HL-60 (cell line): ENCODE measurements around the gene DOC2A.

ENCODE experiments used
- DNase-seq, 2 experiments: peaks; one replicate each; pipeline ENCODE4 v3.0.0-alpha.2; 2010 to 2020; ENCODE audit warnings: low read depth in 1 of 2, low spot score in 1 of 2
- H3K27ac ChIP-seq: fragments of 250-450 bp; sonication (Bioruptor Pico); replicated peaks from 2 replicates; pipeline ENCODE4 v1.5.1; 2020; ENCODE audit warnings: mild to moderate bottlenecking, moderate library complexity
- H3K27me3 ChIP-seq: fragments of 250-450 bp; sonication (Bioruptor Pico); 2 replicates; pipeline ENCODE4 v1.5.1; 2021; ENCODE audit warnings: mild to moderate bottlenecking, moderate library complexity; ENCODE audit not compliant: insufficient read depth, poor library complexity, severe bottlenecking
- H3K4me3 ChIP-seq: replicated peaks from 2 replicates; pipeline ENCODE4 v1.5.1; 2011; ENCODE audit warnings: mild to moderate bottlenecking, control low read depth, low read length; ENCODE audit not compliant: insufficient read depth
- GABPA ChIP-seq: IDR thresholded peaks from 2 replicates; pipeline ENCODE4 v1.6.1; 2012; ENCODE audit warnings: low read depth
- POLR2AphosphoS5 ChIP-seq: IDR thresholded peaks from 2 replicates; pipeline ENCODE4 v1.6.1; 2012; ENCODE audit warnings: low read depth
- SPI1 ChIP-seq: IDR thresholded peaks from 2 replicates; pipeline ENCODE4 v1.6.1; 2012; ENCODE audit warnings: low read depth, mild to moderate bottlenecking, borderline replicate concordance
- TF ChIP-seq, protein P1 (sequence below): IDR thresholded peaks from one replicate; pipeline ENCODE4 v1.5.1; 2011; ENCODE audit warnings: low read length, control low read depth, inconsistent platforms; ENCODE audit not compliant: insufficient read depth
- TF ChIP-seq, protein P2 (sequence below): IDR thresholded peaks from 2 replicates; pipeline ENCODE4 v1.6.1; 2012; ENCODE audit warnings: low read depth; ENCODE audit not compliant: insufficient replicate concordance

Gene DOC2A

DNA sequence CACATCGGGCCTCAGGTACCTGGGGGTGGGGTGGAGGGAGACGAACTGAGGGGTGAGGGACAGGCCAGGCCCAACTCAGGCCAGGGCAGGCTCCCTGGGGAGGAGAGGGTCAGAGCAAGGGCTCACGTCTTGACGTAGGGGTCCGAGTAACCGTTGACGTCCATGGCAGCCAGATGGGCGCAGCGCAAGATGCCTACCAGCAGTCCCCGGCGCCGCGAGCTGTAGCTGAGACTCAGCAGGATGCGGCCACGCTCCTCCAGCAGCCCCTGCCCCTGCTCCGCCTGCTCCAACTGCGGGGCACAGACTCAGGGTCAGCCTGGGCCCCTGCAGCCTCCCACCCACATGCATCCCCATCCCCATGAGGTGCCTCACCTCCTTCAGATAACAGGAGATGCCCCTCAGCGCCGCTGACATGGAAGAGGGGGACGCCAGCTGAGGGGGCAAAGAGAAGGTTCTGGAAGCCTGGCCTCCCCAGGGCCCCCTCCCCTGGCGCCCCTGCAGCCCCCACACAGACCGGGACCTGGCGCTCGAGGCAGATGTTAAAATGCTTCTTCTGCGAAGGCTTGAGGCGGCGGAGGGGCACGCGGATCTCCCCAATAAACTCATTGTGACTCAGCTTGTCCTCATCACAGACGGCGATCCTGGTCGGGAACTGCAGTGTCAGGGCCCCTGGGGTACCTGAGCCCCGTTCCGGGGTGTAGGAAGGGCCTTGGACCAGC lies 4.0 kb downstream of the DOC2A start:
- H3K27ac ChIP-seq = no peak overlapping the region
- TF ChIP-seq, protein P1, sequence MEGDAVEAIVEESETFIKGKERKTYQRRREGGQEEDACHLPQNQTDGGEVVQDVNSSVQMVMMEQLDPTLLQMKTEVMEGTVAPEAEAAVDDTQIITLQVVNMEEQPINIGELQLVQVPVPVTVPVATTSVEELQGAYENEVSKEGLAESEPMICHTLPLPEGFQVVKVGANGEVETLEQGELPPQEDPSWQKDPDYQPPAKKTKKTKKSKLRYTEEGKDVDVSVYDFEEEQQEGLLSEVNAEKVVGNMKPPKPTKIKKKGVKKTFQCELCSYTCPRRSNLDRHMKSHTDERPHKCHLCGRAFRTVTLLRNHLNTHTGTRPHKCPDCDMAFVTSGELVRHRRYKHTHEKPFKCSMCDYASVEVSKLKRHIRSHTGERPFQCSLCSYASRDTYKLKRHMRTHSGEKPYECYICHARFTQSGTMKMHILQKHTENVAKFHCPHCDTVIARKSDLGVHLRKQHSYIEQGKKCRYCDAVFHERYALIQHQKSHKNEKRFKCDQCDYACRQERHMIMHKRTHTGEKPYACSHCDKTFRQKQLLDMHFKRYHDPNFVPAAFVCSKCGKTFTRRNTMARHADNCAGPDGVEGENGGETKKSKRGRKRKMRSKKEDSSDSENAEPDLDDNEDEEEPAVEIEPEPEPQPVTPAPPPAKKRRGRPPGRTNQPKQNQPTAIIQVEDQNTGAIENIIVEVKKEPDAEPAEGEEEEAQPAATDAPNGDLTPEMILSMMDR = no peak
- TF ChIP-seq SPI1 = no peak
- TF ChIP-seq GABPA = no peak
- TF ChIP-seq POLR2AphosphoS5 = no peak
- TF ChIP-seq, protein P2, sequence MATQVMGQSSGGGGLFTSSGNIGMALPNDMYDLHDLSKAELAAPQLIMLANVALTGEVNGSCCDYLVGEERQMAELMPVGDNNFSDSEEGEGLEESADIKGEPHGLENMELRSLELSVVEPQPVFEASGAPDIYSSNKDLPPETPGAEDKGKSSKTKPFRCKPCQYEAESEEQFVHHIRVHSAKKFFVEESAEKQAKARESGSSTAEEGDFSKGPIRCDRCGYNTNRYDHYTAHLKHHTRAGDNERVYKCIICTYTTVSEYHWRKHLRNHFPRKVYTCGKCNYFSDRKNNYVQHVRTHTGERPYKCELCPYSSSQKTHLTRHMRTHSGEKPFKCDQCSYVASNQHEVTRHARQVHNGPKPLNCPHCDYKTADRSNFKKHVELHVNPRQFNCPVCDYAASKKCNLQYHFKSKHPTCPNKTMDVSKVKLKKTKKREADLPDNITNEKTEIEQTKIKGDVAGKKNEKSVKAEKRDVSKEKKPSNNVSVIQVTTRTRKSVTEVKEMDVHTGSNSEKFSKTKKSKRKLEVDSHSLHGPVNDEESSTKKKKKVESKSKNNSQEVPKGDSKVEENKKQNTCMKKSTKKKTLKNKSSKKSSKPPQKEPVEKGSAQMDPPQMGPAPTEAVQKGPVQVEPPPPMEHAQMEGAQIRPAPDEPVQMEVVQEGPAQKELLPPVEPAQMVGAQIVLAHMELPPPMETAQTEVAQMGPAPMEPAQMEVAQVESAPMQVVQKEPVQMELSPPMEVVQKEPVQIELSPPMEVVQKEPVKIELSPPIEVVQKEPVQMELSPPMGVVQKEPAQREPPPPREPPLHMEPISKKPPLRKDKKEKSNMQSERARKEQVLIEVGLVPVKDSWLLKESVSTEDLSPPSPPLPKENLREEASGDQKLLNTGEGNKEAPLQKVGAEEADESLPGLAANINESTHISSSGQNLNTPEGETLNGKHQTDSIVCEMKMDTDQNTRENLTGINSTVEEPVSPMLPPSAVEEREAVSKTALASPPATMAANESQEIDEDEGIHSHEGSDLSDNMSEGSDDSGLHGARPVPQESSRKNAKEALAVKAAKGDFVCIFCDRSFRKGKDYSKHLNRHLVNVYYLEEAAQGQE = no peak
- H3K27me3 ChIP-seq = no peaks in the 10 kb centered on the region
- DNase-seq = no peak
- no peak overlapping the region for H3K4me3 ChIP-seq

DNA sequence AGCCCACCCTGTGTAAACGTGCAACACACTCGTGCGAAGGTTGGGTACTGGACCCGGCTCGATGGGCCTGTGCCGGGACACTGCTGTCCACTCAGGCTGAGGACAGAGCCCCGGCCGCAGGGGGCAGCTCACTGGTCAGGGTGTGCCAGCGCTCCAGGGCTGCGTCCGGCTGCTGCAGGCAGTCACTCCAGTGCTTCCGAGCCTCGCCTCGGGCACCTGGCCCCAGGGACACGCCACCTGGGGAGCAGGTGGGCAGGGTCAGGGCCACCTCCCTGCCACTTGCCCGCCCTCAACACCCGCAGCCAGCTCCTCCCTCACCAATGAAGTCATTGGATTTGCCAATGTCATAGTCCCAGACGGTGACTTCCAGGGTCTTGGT lies 4.7 kb downstream of the DOC2A start:
- no peak overlapping the region for H3K27ac ChIP-seq

DNA sequence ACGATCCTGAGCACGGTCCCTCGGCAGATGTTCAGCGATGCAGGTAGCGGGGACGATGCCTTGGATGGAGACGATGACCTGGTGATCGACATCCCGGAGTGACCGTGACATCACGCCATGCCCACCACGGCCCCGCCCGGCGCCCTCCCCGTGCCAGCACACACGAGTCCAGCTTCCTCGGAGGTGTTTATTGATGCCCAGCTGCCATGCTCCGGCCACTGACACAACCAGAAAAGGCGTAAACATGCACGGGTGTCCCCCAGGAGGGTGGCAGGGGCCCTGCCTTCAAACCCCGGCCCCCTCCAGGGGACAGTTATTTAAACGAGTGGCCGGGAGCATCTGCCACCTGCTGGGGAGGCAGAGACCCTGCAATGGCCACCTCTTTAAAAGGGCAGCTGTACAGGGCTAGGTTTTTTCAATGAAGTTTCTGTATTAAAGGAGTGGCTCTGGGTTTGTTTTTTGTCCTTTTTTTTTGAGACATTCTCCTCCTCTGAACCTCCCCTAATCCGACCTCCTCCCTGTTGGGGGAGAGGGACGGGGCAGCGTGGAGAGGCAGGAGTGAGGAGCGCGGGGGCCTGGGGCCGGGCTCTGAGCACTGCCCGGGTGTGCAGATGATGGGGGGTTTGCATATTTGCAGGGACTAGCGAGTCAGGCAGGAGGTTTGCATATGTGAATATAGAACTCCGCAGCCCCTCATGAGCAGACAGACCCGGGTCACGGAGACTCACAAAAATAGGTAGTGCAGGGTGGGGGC lies 5.3 kb downstream of the DOC2A start:
- Histone ChIP-seq H3K4me3 (no peak overlapping the region), H3K27ac (no peak overlapping the region), H3K27me3 (no peaks in the 10 kb centered on the region)
- DNase-seq = peak in 1 of 2 experiments; percentile 35
- TF ChIP-seq, protein P2 = no peak
- TF ChIP-seq, protein P1 = peak; percentile 73

More for the DNA sequence above, 4.7 kb downstream of the DOC2A start:
- no peak for TF ChIP-seq GABPA
- TF ChIP-seq, protein P1 = no peak
- TF ChIP-seq, protein P2 = no peak
- no peak for TF ChIP-seq POLR2AphosphoS5
- TF ChIP-seq SPI1 = no peak
- no peak for DNase-seq
- H3K4me3 ChIP-seq = no peak overlapping the region
- no peaks in the 10 kb centered on the region for H3K27me3 ChIP-seq
